B cell (primary cell): ENCODE results near the gene CRABP1.

Source experiments
- EZH2 ChIP-seq: IDR thresholded peaks from 2 replicates; pipeline ENCODE4 v1.6.1; 2012; ENCODE audit warnings: borderline replicate concordance, low read depth, mild to moderate bottlenecking, moderate library complexity, low read length; ENCODE audit not compliant: insufficient read depth, poor library complexity, severe bottlenecking
- TF ChIP-seq, protein P1 (sequence below): fragments of 200-600 bp; IDR thresholded peaks from one replicate; pipeline ENCODE4 v1.8.0; 2022; ENCODE audit warnings: antibody characterized with exemption, mild to moderate bottlenecking

GRCh38 chr15:78382114-78382880, 42.1 kb downstream of the CRABP1 start:
- TF ChIP-seq, protein P1, sequence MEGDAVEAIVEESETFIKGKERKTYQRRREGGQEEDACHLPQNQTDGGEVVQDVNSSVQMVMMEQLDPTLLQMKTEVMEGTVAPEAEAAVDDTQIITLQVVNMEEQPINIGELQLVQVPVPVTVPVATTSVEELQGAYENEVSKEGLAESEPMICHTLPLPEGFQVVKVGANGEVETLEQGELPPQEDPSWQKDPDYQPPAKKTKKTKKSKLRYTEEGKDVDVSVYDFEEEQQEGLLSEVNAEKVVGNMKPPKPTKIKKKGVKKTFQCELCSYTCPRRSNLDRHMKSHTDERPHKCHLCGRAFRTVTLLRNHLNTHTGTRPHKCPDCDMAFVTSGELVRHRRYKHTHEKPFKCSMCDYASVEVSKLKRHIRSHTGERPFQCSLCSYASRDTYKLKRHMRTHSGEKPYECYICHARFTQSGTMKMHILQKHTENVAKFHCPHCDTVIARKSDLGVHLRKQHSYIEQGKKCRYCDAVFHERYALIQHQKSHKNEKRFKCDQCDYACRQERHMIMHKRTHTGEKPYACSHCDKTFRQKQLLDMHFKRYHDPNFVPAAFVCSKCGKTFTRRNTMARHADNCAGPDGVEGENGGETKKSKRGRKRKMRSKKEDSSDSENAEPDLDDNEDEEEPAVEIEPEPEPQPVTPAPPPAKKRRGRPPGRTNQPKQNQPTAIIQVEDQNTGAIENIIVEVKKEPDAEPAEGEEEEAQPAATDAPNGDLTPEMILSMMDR = no peak
- no peak for TF ChIP-seq EZH2
